Natural killer cell (primary cell): ENCODE data around the gene SSNA1. TPM values are rescaled to one million over a fixed set of nuclear protein-coding genes. Genes with fewer than 3 reads are reported as not detected.

Source experiments
- ATAC-seq, 3 donors: fragments of 150-1000 bp in 2 of 3; fragments of 200-7000 bp in 1 of 3; cut with Tn5 transposase; 1 replicate in 1 of 3; 2 replicates in 2 of 3; pipeline ENCODE4 v1.10.0; 2021; ENCODE audit warnings: mild to moderate bottlenecking in 2 of 3, moderate library complexity in 2 of 3
- DNase-seq, 2 donors: peaks; one replicate each; pipeline versions ENCODE4 v3.0.0 to v3.0.0-alpha.2; 2013 to 2021; ENCODE audit warnings: mixed read lengths in 1 of 2
- H3K27ac ChIP-seq: one replicate; pipeline ENCODE4 v1.5.1; 2013; ENCODE audit warnings: mild to moderate bottlenecking, low read length
- H3K27me3 ChIP-seq: one replicate; pipeline ENCODE4 v1.6.1; 2013; ENCODE audit warnings: low read length; ENCODE audit not compliant: control insufficient read depth, insufficient read depth
- H3K36me3 ChIP-seq: one replicate; pipeline ENCODE4 v1.6.1; 2013; ENCODE audit warnings: low read length; ENCODE audit not compliant: control insufficient read depth, insufficient read depth
- H3K4me1 ChIP-seq: one replicate; pipeline ENCODE4 v1.6.1; 2013; ENCODE audit warnings: low read length; ENCODE audit not compliant: control insufficient read depth, insufficient read depth
- H3K4me3 ChIP-seq: one replicate; pipeline ENCODE4 v1.5.1; 2013; ENCODE audit warnings: low read length
- H3K9me3 ChIP-seq: one replicate; pipeline ENCODE4 v1.6.1; 2013; ENCODE audit warnings: low read length; ENCODE audit not compliant: control insufficient read depth, insufficient read depth
- H3K27ac Mint-ChIP-seq, 2 donors: one replicate each; pipeline ENCODE4 v1.8.0; 2022; ENCODE audit warnings: mild to moderate bottlenecking in 2 of 2, mixed read lengths in 2 of 2, moderate library complexity in 1 of 2
- H3K27me3 Mint-ChIP-seq, 2 donors: one replicate each; pipeline ENCODE4 v1.8.0; 2022; ENCODE audit warnings: low read depth in 2 of 2, mixed read lengths in 2 of 2
- H3K36me3 Mint-ChIP-seq: one replicate; pipeline ENCODE4 v1.8.0; 2022; ENCODE audit warnings: mixed read lengths
- H3K4me1 Mint-ChIP-seq, 2 donors: one replicate each; pipeline ENCODE4 v1.8.0; 2022; ENCODE audit warnings: mixed read lengths in 2 of 2
- H3K4me3 Mint-ChIP-seq: one replicate; pipeline ENCODE4 v1.8.0; 2022; ENCODE audit warnings: mild to moderate bottlenecking, moderate library complexity, mixed read lengths
- H3K9me3 Mint-ChIP-seq, 2 donors: one replicate each; pipeline ENCODE4 v1.8.0; 2022; ENCODE audit warnings: mixed read lengths in 2 of 2
- WGBS: methylation state at CpG from one replicate; pipeline ENCODE4 v1.1.7; 2013; ENCODE audit warnings: missing lambda C conversion rate; ENCODE audit not compliant: insufficient coverage; 5-methylcytosine and 5-hydroxymethylcytosine counted together
- intact Hi-C: fragments of 100-400 bp; cut with micrococcal nuclease; formaldehyde crosslinking; loops from one replicate; pipeline ENCODE4 v1.14.2; 2022
- total RNA-seq, 4 donors: library from RNA; stranded (reverse); fragments of 120-200 nt in 1 of 4; gene quantifications; one replicate each; pipeline versions ENCODE4 v1.2.3 to v1.2.4, GENCODE V29; 2013 to 2022
- TF ChIP-seq, protein P1 (sequence below): fragments of 200-600 bp; IDR thresholded peaks from one replicate; pipeline ENCODE4 v1.8.0; 2022; ENCODE audit warnings: antibody characterized with exemption

SSNA1 gene
- total RNA-seq, 3 donors from 2014 or later (not counting 1 experiment from before 2014, with no cell fraction given) = 45.1 to 53.5 (median 52.2) TPM

DNA sequence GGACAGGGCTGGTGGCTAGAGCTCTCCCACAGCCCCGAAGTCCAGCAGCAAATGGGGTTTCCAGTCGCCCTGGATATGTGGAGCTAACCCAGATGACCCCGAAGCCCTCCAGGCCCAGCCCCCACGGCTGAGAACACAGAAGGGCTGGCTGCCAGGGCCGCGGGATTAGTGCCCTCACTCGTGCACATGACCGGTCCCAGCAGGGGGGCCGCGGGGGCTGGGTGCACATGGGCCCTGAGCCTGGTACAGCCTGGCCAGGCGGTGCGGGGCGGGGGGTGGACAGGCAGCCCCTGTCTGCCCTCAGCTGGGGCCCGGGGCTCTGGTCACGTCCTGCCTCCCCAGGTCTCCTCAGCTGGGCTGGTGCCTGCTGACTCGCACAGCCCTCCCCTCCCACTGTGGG lies 5.9 kb downstream of the SSNA1 start:
- Histone ChIP-seq H3K4me3 (no peak overlapping the region), H3K27me3 (no peaks in the 10 kb centered on the region), H3K36me3 (peaks cover 16% of the 10 kb centered on the region), H3K4me1 (peaks cover 19% of the 10 kb centered on the region), H3K9me3 (no peaks in the 10 kb centered on the region), H3K27ac (no peak overlapping the region)
- no peak for ATAC-seq
- no peaks in the 10 kb centered on the region for H3K27me3 Mint-ChIP-seq
- intact Hi-C loops = no loop called here
- H3K9me3 Mint-ChIP-seq = no peaks in the 10 kb centered on the region
- no peak overlapping the region for H3K4me3 Mint-ChIP-seq
- WGBS = 94% methylated on average over 16 of the region's 16 CpGs
- TF ChIP-seq, protein P1, sequence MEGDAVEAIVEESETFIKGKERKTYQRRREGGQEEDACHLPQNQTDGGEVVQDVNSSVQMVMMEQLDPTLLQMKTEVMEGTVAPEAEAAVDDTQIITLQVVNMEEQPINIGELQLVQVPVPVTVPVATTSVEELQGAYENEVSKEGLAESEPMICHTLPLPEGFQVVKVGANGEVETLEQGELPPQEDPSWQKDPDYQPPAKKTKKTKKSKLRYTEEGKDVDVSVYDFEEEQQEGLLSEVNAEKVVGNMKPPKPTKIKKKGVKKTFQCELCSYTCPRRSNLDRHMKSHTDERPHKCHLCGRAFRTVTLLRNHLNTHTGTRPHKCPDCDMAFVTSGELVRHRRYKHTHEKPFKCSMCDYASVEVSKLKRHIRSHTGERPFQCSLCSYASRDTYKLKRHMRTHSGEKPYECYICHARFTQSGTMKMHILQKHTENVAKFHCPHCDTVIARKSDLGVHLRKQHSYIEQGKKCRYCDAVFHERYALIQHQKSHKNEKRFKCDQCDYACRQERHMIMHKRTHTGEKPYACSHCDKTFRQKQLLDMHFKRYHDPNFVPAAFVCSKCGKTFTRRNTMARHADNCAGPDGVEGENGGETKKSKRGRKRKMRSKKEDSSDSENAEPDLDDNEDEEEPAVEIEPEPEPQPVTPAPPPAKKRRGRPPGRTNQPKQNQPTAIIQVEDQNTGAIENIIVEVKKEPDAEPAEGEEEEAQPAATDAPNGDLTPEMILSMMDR = no peak
- DNase-seq = no peak
- H3K36me3 Mint-ChIP-seq = no peaks in the 10 kb centered on the region
- H3K4me1 Mint-ChIP-seq = peaks cover 0 to 22% of the 10 kb centered on the region in 2 donors
- no peak overlapping the region for H3K27ac Mint-ChIP-seq

DNA sequence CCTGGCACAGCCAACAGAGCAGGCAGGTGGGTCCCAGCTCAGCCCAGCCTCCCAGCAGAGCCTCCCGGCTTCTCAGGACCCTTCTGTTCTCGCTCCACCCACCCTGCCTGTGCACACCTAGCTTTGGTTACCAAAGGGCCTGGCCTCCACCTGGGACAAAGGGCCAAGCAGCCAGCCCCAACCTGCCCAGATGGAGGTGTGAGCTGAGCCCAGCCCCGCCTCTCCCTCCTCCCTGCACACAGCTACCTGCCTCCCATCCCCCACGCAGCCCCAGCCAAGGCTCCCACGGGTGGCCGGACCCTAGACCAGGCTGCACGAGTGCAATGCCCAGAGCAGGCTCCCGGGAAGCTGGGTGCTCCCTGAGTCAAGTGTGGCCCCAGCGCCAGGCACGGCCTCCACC lies 6.4 kb downstream of the SSNA1 start:
- Histone ChIP-seq H3K9me3 (no peaks in the 10 kb centered on the region), H3K4me1 (peaks cover 18% of the 10 kb centered on the region), H3K27ac (no peak overlapping the region), H3K4me3 (no peak overlapping the region), H3K36me3 (peaks cover 13% of the 10 kb centered on the region), H3K27me3 (no peaks in the 10 kb centered on the region)
- Mint-ChIP-seq H3K9me3 (no peaks in the 10 kb centered on the region), H3K27ac (no peak overlapping the region), H3K4me1 (peaks cover 0 to 21% of the 10 kb centered on the region in 2 donors), H3K4me3 (no peak overlapping the region), H3K27me3 (no peaks in the 10 kb centered on the region), H3K36me3 (no peaks in the 10 kb centered on the region)
- TF ChIP-seq, protein P1 = no peak
- intact Hi-C loops = no loop called here
- no peak for ATAC-seq
- DNase-seq = no peak
- 93% methylated on average over 10 of the region's 10 CpGs for WGBS

DNA sequence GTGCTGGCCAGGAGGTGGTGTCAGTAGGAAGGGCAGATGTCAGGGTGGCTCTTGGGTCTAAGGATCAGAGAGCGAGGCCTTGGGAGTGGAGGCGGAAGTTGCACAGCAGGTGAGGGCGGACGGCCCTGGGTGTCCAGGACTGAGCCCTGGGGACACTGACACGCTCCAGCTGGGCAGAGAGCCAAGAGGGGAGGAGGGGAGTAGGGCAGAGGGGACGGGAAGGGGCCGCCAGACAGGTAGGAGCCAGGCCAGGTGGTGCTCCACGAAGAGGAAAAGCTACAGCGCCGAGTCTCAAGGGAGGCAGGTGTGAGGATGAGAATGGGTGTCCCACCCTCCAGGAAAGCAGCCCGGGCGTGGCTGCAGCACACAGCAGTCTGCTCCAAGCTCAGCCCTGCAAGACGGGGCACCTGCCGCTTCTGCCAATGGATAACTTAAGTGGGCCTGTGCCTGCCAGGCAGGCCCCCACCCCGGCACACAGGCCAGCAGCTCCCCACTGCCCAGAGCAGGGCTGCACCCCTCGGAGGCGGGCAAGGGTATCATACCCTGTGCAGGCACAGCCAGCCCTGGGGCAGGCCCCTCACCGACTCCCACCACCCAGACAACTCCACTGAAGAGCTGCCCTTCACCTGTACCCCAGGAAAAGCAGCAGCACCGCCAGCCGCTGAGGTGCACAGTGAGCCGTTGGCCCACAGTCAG lies 7.2 kb downstream of the SSNA1 start:
- intact Hi-C loops = no loop called here
- Mint-ChIP-seq H3K36me3 (no peaks in the 10 kb centered on the region), H3K27ac (no peak overlapping the region), H3K4me1 (peaks cover 0 to 19% of the 10 kb centered on the region in 2 donors), H3K4me3 (no peak overlapping the region), H3K27me3 (no peaks in the 10 kb centered on the region), H3K9me3 (no peaks in the 10 kb centered on the region)
- TF ChIP-seq, protein P1 = no peak
- DNase-seq = no peak
- H3K4me1 ChIP-seq = peaks cover 14% of the 10 kb centered on the region
- H3K27ac ChIP-seq = no peak overlapping the region
- no peak overlapping the region for H3K4me3 ChIP-seq
- peaks cover 6% of the 10 kb centered on the region for H3K36me3 ChIP-seq
- H3K27me3 ChIP-seq = no peaks in the 10 kb centered on the region
- no peaks in the 10 kb centered on the region for H3K9me3 ChIP-seq
- ATAC-seq = no peak
- 96% methylated on average over 21 of the region's 21 CpGs for WGBS
